Mesenchymal stem cell (in vitro differentiated cells and primary cell): ENCODE measurements around the gene TRMU.

Source experiments
- DNase-seq: peaks from one replicate; pipeline ENCODE4 v3.0.0-alpha.2; 2013
- H2AFZ ChIP-seq: one replicate; pipeline ENCODE4 v1.6.1; 2013; ENCODE audit warnings: low read depth, mild to moderate bottlenecking, control low read depth, inconsistent platforms, low read length, moderate library complexity
- H2AK5ac ChIP-seq: 2 replicates; pipeline ENCODE4 v1.6.1; 2013; ENCODE audit warnings: low read length, moderate library complexity, mild to moderate bottlenecking, inconsistent platforms; ENCODE audit not compliant: severe bottlenecking
- H2BK120ac ChIP-seq: one replicate; pipeline ENCODE4 v1.6.1; 2013; ENCODE audit warnings: low read depth, mild to moderate bottlenecking, inconsistent platforms, low read length, moderate library complexity
- H2BK12ac ChIP-seq, 2 experiments: one replicate each; pipeline ENCODE4 v1.6.1; 2013; ENCODE audit warnings: inconsistent platforms in 2 of 2, low read length in 2 of 2, mild to moderate bottlenecking in 2 of 2, moderate library complexity in 2 of 2, control low read depth in 1 of 2
- H2BK15ac ChIP-seq: one replicate; pipeline ENCODE4 v1.6.1; 2013; ENCODE audit warnings: mild to moderate bottlenecking, low read depth, inconsistent platforms; ENCODE audit not compliant: poor library complexity, severe bottlenecking
- H2BK5ac ChIP-seq: 2 replicates; pipeline ENCODE4 v1.6.1; 2013; ENCODE audit warnings: low read depth, mild to moderate bottlenecking, low read length, control low read depth, inconsistent platforms; ENCODE audit not compliant: poor library complexity, severe bottlenecking
- H3K14ac ChIP-seq, 2 experiments: one replicate each; pipeline ENCODE4 v1.6.1; 2013; ENCODE audit warnings: inconsistent platforms in 2 of 2, low read length in 2 of 2, control low read depth in 1 of 2, mild to moderate bottlenecking in 1 of 2, moderate library complexity in 1 of 2
- H3K18ac ChIP-seq, 2 experiments: one replicate each; pipeline ENCODE4 v1.6.1; 2013; ENCODE audit warnings: inconsistent platforms in 2 of 2, low read length in 2 of 2, control low read depth in 1 of 2, low read depth in 1 of 2, mild to moderate bottlenecking in 1 of 2
- H3K23ac ChIP-seq, 2 experiments: one replicate each; pipeline ENCODE4 v1.6.1; 2013; ENCODE audit warnings: inconsistent platforms in 2 of 2, low read length in 2 of 2, mild to moderate bottlenecking in 2 of 2, moderate library complexity in 2 of 2, control low read depth in 1 of 2
- H3K27ac ChIP-seq: 2 replicates; pipeline ENCODE4 v1.5.1; 2013; ENCODE audit warnings: mild to moderate bottlenecking, moderate library complexity, low read length, control low read depth, inconsistent platforms; ENCODE audit not compliant: poor library complexity, severe bottlenecking
- H3K27me3 ChIP-seq, 2 experiments: 2 replicates each; pipeline versions ENCODE4 v1.6.1 to v1.7.0; 2013; ENCODE audit warnings: low read length in 2 of 2, mild to moderate bottlenecking in 2 of 2, moderate library complexity in 2 of 2, control low read depth in 1 of 2, inconsistent platforms in 1 of 2; ENCODE audit not compliant: control insufficient read depth in 1 of 2, insufficient read depth in 1 of 2
- H3K36me3 ChIP-seq, 2 experiments: 2 replicates each; pipeline versions ENCODE4 v1.6.1 to v1.7.0; 2013; ENCODE audit warnings: low read length in 2 of 2, control low read depth in 1 of 2, inconsistent platforms in 1 of 2, low read depth in 1 of 2, mild to moderate bottlenecking in 1 of 2; ENCODE audit not compliant: insufficient read depth in 2 of 2, control insufficient read depth in 1 of 2
- H3K4ac ChIP-seq, 2 experiments: one replicate each; pipeline ENCODE4 v1.6.1; 2013; ENCODE audit warnings: inconsistent platforms in 2 of 2, low read length in 2 of 2, mild to moderate bottlenecking in 2 of 2, moderate library complexity in 2 of 2, control low read depth in 1 of 2, low read depth in 1 of 2
- H3K4me1 ChIP-seq: 2 replicates; pipeline ENCODE4 v1.6.1; 2013; ENCODE audit warnings: low read depth, low read length, control low read depth; ENCODE audit not compliant: control insufficient read depth, insufficient read depth
- H3K4me2 ChIP-seq: 2 replicates; pipeline ENCODE4 v1.6.1; 2013; ENCODE audit warnings: low read length, mild to moderate bottlenecking, inconsistent platforms; ENCODE audit not compliant: poor library complexity, severe bottlenecking
- H3K4me3 ChIP-seq, 2 experiments: 2 replicates each; pipeline versions ENCODE4 v1.5.1 to v1.7.0; 2013; ENCODE audit warnings: low read length in 2 of 2, mild to moderate bottlenecking in 2 of 2, control low read depth in 1 of 2, low read depth in 1 of 2; ENCODE audit not compliant: insufficient read depth in 1 of 2
- H3K79me1 ChIP-seq: replicated peaks from 2 replicates; pipeline ENCODE4 v1.6.1; 2013; ENCODE audit warnings: mild to moderate bottlenecking, control low read depth, low read length, inconsistent platforms; ENCODE audit not compliant: poor library complexity, severe bottlenecking
- H3K9ac ChIP-seq: 2 replicates; pipeline ENCODE4 v1.7.0; 2013; ENCODE audit warnings: mild to moderate bottlenecking, low read length, moderate library complexity
- H3K9me3 ChIP-seq: 2 replicates; pipeline ENCODE4 v1.7.0; 2013; ENCODE audit warnings: mild to moderate bottlenecking, low read length; ENCODE audit not compliant: control insufficient read depth
- H4K8ac ChIP-seq: one replicate; pipeline ENCODE4 v1.6.1; 2013; ENCODE audit warnings: inconsistent platforms, mild to moderate bottlenecking, low read length, moderate library complexity
- H4K91ac ChIP-seq: one replicate; pipeline ENCODE4 v1.6.1; 2013; ENCODE audit warnings: mild to moderate bottlenecking, low read length, inconsistent platforms
- WGBS: methylation state at CpG from one replicate; pipeline ENCODE4 v1.1.7; 2013; ENCODE audit warnings: mixed read lengths; 5-methylcytosine and 5-hydroxymethylcytosine counted together

The TRMU gene

GRCh38 chr22:46369716-46370583 is 34.4 kb downstream of the TRMU start:
- Histone ChIP-seq H3K79me1 (no peaks in the 10 kb centered on the region), H2BK12ac (no peak overlapping the region), H3K9ac (no peak overlapping the region), H2AK5ac (no peak overlapping the region), H2BK5ac (no peak overlapping the region), H2BK15ac (no peak overlapping the region), H3K4ac (no peak overlapping the region), H3K27ac (no peak overlapping the region), H3K27me3 (peaks cover 0 to 36% of the 10 kb centered on the region in 2 experiments), H3K18ac (no peak overlapping the region), H3K4me2 (no peak overlapping the region), H4K91ac (no peak overlapping the region), H3K23ac (no peak overlapping the region), H3K9me3 (no peaks in the 10 kb centered on the region), H3K4me3 (peak overlapping the region in 1 of 2 experiments; percentile 8), H3K4me1 (peaks cover 26% of the 10 kb centered on the region), H2BK120ac (no peak overlapping the region), H3K14ac (peak overlapping the region in 1 of 2 experiments; percentile 15), H2AFZ (no peak overlapping the region), H3K36me3 (peaks cover 0 to 69% of the 10 kb centered on the region in 2 experiments), H4K8ac (no peak overlapping the region)
- WGBS: 85% methylated on average over 23 of the region's 25 CpGs
- no peak for DNase-seq

GRCh38 chr22:46370584-46371291 is 35.2 kb downstream of the TRMU start:
- H2BK15ac ChIP-seq: no peak overlapping the region
- H4K91ac ChIP-seq: no peak overlapping the region
- H3K9me3 ChIP-seq: peaks cover 3% of the 10 kb centered on the region
- H3K18ac ChIP-seq: no peak overlapping the region
- no peak overlapping the region for H3K14ac ChIP-seq
- H2AFZ ChIP-seq: no peak overlapping the region
- H2BK120ac ChIP-seq: no peak overlapping the region
- WGBS: 80% methylated on average over 13 of the region's 15 CpGs
- no peak overlapping the region for H2BK5ac ChIP-seq
- H2AK5ac ChIP-seq: no peak overlapping the region
- DNase-seq: no peak
- no peak overlapping the region for H3K4me3 ChIP-seq
- no peak overlapping the region for H3K4me2 ChIP-seq
- peaks cover 0 to 30% of the 10 kb centered on the region in 2 experiments for H3K27me3 ChIP-seq
- H3K27ac ChIP-seq: no peak overlapping the region
- no peak overlapping the region for H3K23ac ChIP-seq
- peaks cover 27% of the 10 kb centered on the region for H3K4me1 ChIP-seq
- no peak overlapping the region for H4K8ac ChIP-seq
- H3K36me3 ChIP-seq: peaks cover 0 to 70% of the 10 kb centered on the region in 2 experiments
- H2BK12ac ChIP-seq: no peak overlapping the region
- H3K9ac ChIP-seq: no peak overlapping the region
- H3K4ac ChIP-seq: no peak overlapping the region
- H3K79me1 ChIP-seq: no peaks in the 10 kb centered on the region

DNA sequence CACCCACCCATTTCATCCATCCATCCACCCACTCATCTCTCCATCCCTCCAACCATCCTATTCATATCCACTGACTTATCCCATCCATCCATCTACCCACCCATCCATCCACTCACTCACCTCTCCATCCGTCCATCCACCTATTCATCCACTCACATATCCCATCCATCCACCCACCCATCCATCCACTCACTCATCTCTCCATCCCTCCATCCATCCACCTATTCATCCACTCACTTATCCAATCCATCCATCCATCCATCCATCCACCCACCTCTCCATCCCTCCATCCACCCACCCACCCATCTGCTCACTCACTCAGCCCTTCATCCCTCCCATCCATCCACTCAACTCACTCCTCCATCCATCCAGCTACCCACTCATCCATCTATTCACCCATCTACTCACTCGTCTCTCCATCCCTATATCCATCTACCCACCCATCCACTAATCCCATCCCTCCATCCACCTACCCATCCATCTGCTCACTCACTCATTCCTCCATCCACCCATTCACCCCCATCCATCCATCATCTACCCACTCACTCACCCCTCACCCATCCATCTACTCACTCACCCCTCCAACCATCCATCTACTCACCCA is 36.2 kb downstream of the TRMU start:
- Histone ChIP-seq H3K79me1 (no peaks in the 10 kb centered on the region), H3K9me3 (peaks cover 9% of the 10 kb centered on the region), H3K23ac (no peak overlapping the region), H3K4me1 (peaks cover 27% of the 10 kb centered on the region), H3K27ac (no peak overlapping the region), H2AK5ac (no peak overlapping the region), H3K4ac (no peak overlapping the region), H3K27me3 (peaks cover 0 to 24% of the 10 kb centered on the region in 2 experiments), H3K4me3 (no peak overlapping the region), H3K9ac (no peak overlapping the region), H3K36me3 (peaks cover 0 to 70% of the 10 kb centered on the region in 2 experiments), H4K91ac (no peak overlapping the region), H2BK12ac (no peak overlapping the region), H3K18ac (no peak overlapping the region), H2BK5ac (no peak overlapping the region), H2AFZ (no peak overlapping the region), H2BK120ac (no peak overlapping the region), H4K8ac (no peak overlapping the region), H3K4me2 (no peak overlapping the region), H2BK15ac (no peak overlapping the region), H3K14ac (no peak overlapping the region)
- DNase-seq: no peak
- 69% methylated on average over 2 of the region's 2 CpGs for WGBS

DNA sequence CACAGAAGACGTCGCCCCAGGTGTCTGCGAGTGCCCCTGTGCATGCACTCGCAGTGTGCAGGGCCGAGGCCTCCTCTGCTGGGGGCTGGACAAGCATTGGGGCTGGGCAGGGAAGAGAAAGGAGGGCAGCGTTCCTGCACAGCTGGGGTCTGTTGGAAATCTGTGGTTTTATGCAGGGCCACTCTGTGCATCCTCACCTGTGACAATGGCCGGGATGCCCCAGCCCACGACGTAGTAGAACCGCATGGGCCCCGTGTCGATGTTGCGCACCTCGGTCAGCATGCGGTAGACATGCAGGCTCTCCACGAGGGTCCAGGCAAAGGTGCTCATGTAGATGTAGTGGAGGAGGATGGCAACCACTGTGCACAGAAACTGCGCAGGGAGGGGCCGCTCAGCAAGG is 37.2 kb downstream of the TRMU start:
- Histone ChIP-seq H2BK5ac (no peak overlapping the region), H3K23ac (no peak overlapping the region), H3K18ac (no peak overlapping the region), H4K8ac (no peak overlapping the region), H3K4ac (no peak overlapping the region), H3K9me3 (peaks cover 13% of the 10 kb centered on the region), H4K91ac (no peak overlapping the region), H3K9ac (no peak overlapping the region), H3K4me1 (peaks cover 35% of the 10 kb centered on the region), H2AK5ac (no peak overlapping the region), H2BK12ac (no peak overlapping the region), H2AFZ (no peak overlapping the region), H2BK15ac (no peak overlapping the region), H3K36me3 (peaks cover 0 to 66% of the 10 kb centered on the region in 2 experiments), H3K4me3 (no peak overlapping the region), H3K27ac (no peak overlapping the region), H3K27me3 (peaks cover 0 to 21% of the 10 kb centered on the region in 2 experiments), H3K79me1 (no peaks in the 10 kb centered on the region), H3K4me2 (no peak overlapping the region), H3K14ac (no peak overlapping the region), H2BK120ac (no peak overlapping the region)
- WGBS: 90% methylated on average over 18 of the region's 18 CpGs
- no peak for DNase-seq
